Hematopoietic multipotent progenitor cell treated with erythropoietin and hydrocortisone succinate and interleukin-3 and kit ligand, for 17 days (in vitro differentiated cells): ENCODE results near the gene EPHB1.
"Not testable (repeated sequence)": the region's sequence is repeated elsewhere in the genome, so short reads cannot be mapped to it uniquely, and the experiment has no call there.

Experiments
- DNase-seq: peaks from one replicate; pipeline ENCODE4 v3.0.0-alpha.2; 2015; ENCODE audit warnings: low spot score

EPHB1 gene

GRCh38 chr3:135216659-135217058 is 421.6 kb downstream of the EPHB1 start:
- no peak for DNase-seq

- DNase-seq: no peak
Measured at GRCh38 chr3:135217730-135218129, 422.7 kb downstream of the EPHB1 start.

- DNase-seq: no peak
Measured at GRCh38 chr3:135218304-135218703, 423.2 kb downstream of the EPHB1 start.

GRCh38 chr3:135218782-135219181 is 423.7 kb downstream of the EPHB1 start:
- no peak for DNase-seq

GRCh38 chr3:135224815-135225362 is 429.8 kb downstream of the EPHB1 start:
- DNase-seq: no peak

GRCh38 chr3:135226057-135226456 is 431.0 kb downstream of the EPHB1 start:
- no peak for DNase-seq

GRCh38 chr3:135228201-135228600 is 433.1 kb downstream of the EPHB1 start:
- DNase-seq: no peak

- DNase-seq: no peak
Measured at GRCh38 chr3:135229018-135229495, 434.0 kb downstream of the EPHB1 start.

- no peak for DNase-seq
Measured at GRCh38 chr3:135231737-135232136, 436.7 kb downstream of the EPHB1 start.

- no peak for DNase-seq
Measured at GRCh38 chr3:135232226-135232625, 437.2 kb downstream of the EPHB1 start.

GRCh38 chr3:135233476-135233875 is 438.4 kb downstream of the EPHB1 start:
- DNase-seq: not testable (repeated sequence)

- DNase-seq: no peak
Measured at GRCh38 chr3:135235541-135235940, 440.5 kb downstream of the EPHB1 start.

- no peak for DNase-seq
Measured at GRCh38 chr3:135237371-135238143, 442.5 kb downstream of the EPHB1 start.

GRCh38 chr3:135238236-135238830 is 443.3 kb downstream of the EPHB1 start:
- DNase-seq: no peak

- DNase-seq: no peak
Measured at GRCh38 chr3:135238871-135239614, 444.0 kb downstream of the EPHB1 start.

- no peak for DNase-seq
Measured at GRCh38 chr3:135239615-135239884, 444.5 kb downstream of the EPHB1 start.

GRCh38 chr3:135240426-135240825 is 445.4 kb downstream of the EPHB1 start:
- no peak for DNase-seq

GRCh38 chr3:135242285-135242684 is 447.2 kb downstream of the EPHB1 start:
- no peak for DNase-seq

GRCh38 chr3:135243616-135244015 is 448.6 kb downstream of the EPHB1 start:
- DNase-seq: no peak

- DNase-seq: no peak
Measured at GRCh38 chr3:135246027-135246426, 451.0 kb downstream of the EPHB1 start.

GRCh38 chr3:135248213-135248612 is 453.2 kb downstream of the EPHB1 start:
- DNase-seq: no peak

GRCh38 chr3:135249186-135249585 is 454.1 kb downstream of the EPHB1 start:
- DNase-seq: no peak

- DNase-seq: no peak
Measured at GRCh38 chr3:135258916-135259315, 463.9 kb downstream of the EPHB1 start.
